ENCODE measurements around the gene CYP8B1. TPM values are rescaled to one million over a fixed set of nuclear protein-coding genes. Genes with fewer than 3 reads are reported as not detected.

Gene CYP8B1, protein sequence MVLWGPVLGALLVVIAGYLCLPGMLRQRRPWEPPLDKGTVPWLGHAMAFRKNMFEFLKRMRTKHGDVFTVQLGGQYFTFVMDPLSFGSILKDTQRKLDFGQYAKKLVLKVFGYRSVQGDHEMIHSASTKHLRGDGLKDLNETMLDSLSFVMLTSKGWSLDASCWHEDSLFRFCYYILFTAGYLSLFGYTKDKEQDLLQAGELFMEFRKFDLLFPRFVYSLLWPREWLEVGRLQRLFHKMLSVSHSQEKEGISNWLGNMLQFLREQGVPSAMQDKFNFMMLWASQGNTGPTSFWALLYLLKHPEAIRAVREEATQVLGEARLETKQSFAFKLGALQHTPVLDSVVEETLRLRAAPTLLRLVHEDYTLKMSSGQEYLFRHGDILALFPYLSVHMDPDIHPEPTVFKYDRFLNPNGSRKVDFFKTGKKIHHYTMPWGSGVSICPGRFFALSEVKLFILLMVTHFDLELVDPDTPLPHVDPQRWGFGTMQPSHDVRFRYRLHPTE
- total RNA-seq (2014; rRNA removed; shearing (Covaris generic)), result not detected in 2 replicates

DNA sequence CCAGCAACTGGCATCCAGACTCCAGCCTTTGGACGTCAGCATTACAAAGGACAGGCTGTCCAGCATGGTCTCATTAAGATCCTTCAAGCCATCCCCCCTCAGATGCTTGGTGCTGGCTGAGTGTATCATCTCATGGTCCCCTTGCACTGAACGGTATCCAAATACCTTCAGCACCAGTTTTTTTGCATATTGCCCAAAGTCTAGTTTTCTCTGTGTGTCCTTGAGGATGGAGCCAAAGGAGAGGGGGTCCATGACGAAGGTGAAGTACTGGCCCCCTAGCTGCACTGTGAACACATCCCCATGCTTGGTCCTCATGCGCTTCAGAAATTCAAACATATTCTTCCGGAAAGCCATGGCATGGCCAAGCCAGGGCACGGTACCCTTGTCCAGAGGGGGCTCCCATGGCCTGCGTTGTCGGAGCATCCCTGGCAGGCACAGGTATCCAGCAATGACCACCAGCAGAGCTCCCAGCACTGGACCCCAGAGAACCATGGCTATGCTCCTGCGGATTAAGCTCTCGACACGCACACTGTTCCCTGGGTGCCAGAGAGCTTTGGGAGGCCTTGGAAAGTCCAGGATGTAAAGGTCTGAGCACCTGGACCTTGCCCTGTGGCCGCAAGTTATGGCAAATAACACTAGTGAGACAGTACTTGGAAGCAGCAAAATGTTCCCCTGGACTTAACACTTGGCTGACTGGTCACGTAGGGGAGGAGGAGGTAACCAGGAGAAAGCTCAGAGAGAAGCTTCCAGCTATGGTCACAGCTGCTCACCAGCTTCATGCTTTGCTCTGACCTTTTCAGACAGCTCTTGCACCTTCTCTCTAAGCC is at the start of gene CYP8B1:
CYP8B1 (minus strand) TSS at position 555 of the 827 bp plus-strand sequence; CDS start at position 492, 63 bp downstream.
- no peak for DNase-seq (ENCODE audit: low spot score)

DNA sequence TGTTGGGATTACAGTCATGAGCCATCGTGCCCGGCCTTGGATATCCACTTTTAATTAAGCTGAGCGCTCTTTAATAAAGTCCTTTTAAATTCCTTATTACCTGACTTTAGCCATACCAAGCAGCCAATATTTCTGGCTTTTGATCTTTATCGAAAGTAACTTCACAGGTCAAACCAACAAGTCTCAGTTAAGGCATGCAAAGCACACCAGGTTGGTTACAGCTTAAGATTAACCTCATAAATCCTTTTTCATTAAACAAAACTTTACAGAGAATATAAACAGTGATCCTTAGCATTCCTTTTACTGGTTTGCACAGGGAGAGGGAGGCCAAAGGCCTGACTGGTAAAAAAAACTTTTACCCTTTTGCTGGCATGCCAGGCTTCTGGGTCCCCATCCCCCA is 47.9 kb upstream of the CYP8B1 start:
- no peak for DNase-seq (ENCODE audit: low spot score)

DNA sequence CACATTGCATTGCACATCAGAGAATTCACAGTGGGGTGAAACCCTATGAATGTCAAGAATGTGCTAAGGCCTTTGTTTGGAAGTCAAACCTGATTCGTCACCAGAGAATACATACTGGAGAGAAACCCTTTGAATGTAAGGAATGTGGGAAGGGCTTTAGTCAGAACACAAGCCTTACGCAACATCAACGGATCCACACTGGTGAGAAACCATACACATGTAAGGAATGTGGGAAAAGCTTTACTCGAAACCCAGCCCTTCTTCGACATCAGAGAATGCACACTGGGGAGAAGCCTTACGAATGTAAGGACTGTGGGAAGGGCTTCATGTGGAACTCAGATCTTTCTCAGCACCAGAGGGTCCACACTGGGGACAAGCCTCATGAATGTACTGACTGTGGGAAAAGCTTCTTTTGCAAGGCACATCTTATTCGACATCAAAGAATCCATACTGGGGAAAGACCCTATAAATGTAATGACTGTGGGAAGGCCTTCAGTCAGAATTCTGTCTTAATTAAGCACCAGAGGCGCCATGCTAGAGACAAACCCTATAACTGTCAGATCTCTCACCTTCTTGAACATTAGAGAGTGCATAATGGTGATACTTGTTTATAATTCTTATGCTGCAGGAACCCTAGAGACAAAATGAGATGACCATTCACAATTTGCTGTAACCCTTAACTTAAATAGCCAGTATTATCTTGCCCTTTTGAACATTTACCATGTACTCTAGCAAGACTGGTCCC is 39.3 kb upstream of the CYP8B1 start:
- DNase-seq (ENCODE audit: low spot score), result no peak

DNA sequence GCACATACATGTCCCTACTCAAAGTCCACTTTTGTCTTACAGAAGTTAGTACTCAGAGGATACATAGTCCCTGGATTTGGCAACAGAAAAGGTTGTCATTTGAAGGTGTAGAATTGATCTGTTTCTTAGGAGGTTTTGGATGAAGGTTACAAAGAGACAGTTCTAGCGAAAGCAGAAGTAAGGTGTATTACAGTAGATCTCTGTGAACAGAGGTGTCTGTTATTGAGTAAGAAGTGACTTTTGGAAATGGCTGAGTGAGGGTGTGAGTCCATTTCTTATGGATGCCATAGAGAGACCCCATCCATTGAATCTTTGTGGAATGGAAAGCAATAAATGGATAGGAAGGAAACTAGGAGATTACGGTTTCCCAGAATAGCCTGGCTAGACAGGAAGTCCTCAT is 35.9 kb upstream of the CYP8B1 start:
- no peak for DNase-seq (ENCODE audit: low spot score)

DNA sequence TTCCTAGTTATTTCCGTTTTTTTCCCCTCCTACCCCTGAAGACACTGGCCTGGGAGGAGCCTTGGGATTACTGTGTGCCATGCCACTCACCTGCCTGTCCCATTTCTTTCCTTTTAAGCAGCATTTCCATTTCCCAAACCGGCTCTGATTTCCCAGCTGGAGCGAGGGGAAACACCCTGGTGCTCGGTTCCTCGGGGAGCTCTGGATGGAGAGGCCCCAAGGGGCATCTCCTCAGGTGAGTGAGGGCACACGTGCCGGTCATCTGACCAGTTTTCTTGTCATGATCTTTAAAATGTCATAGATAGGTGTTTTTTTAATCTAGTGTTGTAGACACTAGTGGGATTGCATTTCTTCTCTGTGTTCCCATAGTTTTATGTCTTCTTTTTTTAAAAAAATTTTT is 33.0 kb upstream of the CYP8B1 start:
- DNase-seq (ENCODE audit: low spot score), result no peak

DNA sequence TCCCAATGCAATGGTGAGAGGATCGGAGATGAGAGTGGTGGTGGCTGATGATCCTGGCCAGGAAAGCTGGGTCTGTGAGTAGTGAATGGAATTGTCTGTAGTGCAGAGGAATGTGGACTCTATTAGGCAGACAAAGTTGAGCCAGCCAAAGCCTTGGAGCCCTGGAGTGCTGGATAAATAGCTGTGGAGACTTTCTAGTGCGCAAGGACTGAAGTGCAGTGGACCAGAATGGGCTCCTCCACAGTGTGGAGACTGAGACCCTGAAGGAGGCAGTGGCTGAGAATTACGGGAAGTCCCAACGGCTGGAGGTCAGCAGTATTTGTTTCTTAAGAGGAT is 31.1 kb upstream of the CYP8B1 start:
- no peak for DNase-seq (ENCODE audit: low spot score)

DNA sequence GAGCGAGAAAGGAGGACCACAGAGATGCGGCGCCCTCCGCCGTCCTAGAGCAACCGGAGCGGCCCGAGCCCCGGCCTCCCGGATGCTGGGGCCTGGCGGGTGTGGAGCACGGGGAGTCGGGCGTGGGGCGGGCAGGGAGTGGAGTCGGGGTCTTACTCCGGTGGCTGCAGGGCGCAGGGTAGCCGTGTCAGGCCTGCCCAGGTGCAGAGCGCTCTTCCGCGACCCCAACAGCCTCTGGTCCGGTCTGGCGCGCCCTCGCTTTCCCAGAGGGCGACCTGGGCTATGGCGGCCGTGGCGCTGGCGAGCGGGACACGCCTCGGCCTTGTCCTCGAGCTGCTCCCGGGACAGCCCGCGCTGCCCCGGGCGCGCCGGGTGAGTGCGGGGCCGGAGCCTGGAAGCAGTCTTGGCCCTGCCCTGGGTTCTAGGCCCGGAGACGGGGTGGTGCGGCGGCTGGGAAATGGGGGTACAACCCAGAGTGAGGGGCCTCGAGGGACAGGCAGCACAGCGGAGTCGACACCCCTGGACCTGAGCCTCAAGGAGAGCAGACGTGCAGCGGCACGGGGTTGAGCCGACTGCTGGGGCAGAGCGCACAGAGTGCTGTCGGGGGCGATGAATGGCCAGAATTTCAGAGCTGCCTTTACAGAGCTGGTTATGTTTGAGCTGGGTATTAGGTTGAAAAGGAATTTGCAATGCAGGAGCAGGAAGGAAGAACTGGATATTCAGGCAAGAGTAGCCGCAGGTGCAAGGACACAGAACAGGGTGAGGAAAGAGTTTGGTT is 30.6 kb upstream of the CYP8B1 start, which contains the start of gene ZNF662:
ZNF662 (plus strand) TSS at position 73 of the 778 bp plus-strand sequence. CDS start 1,973 bp downstream, outside the sequence.
- DNase-seq (ENCODE audit: low spot score), result no peak

DNA sequence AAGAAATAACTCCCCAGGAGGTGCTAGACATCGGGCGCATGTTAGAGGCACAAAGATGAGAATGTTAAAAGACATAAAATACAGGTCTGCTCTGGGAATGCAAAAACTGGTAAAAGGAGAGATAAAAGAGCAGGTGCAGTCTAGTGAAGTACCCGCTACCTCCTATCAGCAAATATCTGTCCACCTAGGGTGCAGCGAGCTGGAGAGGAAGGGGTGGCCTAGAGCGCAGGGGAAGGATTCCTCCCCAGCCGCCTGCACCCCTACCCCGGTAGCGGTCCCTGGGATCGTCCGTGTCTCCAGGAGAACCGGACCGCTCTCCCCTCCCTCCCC is 30.0 kb upstream of the CYP8B1 start:
- DNase-seq (ENCODE audit: low spot score), result no peak

DNA sequence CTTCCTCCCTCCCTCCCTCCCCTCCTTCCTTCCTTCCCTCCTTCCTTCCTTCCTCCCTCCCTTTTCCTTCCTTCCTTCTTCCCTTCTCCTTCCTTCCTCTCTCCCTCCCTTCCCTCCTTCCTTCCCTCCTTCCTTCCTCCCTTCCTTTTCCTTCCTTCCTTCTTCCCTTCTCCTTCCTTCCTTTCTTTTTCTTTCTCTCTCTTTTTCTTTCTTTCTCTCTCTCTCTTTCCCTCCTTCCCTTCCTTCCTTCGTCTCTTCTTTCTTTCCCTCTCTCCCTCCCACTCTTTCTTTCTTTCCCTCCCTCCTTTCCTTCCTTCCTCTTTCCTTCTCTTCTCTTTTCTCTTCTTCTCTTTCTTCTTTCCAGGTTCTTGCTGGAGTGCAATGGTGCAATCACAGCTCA is 28.4 kb upstream of the CYP8B1 start:
- DNase-seq (ENCODE audit: low spot score), result no peak

DNA sequence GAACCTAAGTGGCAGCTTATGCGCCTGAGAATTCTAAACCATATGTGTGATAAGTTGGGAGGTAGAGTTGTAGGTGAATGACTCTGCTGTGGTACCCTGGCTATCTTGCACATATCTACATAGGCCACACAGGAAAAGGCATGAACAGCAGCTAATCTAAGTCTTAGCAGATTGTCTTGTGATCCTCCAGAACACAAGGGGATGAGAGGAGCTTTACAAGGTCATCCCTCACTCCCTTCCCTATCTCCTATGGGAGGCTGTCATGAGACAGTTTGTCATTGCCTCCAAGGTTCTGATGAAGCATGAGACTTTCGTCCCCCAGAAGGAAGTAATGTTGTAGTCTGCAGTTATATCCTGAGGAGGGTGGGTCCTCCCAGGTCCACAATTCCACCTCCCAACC is 26.6 kb upstream of the CYP8B1 start:
- no peak for DNase-seq (ENCODE audit: low spot score)

DNA sequence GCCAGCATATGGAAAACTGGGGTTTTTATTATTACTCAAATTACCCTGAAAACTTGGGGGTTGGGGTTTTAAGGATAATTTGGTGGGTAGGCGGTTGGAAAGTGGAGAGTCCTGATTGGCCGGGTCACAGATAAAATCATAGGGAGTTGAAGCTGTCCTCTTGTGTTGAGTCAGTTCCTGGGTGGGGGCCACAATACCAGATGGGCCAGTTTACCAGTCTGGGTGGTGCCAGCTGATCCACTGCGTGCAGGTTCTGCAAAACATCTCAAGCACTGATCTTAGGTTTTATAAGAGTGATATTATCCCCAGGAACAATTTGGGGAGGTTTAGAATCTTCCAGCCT is 25.4 kb upstream of the CYP8B1 start:
- no peak for DNase-seq (ENCODE audit: low spot score)

DNA sequence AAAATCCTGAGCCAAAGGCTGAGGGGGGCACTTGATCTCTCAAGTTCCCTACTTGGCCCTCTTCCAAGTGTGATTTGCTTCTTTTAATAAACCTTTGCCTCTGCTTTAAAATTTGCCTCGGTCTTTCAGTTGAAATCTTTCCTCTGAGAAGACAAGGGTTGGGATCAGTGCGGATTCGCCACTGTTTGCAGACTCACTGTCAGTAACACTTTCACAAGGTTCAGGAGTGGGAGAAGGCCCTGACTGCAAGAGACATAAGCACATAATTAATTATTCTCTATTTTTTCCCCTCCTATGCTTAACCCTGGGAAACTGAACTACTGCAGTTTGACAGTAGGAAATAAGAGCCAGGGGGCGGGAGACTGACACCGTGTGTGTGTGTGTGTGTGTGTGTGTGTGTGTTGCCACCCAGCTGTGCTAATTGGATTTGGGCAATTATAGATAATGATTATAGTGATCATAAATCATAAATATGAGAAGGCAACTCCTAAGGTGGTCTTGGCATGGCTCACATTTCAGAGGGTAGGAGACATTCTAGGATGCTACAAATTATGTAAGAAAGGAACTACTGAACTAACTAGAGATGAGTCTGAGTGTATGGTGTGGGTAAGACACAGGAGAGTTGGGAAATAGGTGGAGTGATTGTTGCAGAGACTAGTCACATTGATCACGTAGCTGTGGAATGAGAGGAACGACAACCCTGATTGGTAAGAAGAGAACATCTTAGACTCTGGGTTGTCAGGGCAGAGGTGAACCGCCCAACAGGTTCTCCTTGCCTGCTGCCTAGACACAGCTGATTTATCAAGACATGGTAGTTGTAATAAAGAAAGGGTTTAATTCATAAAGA is 24.8 kb upstream of the CYP8B1 start:
- no peak for DNase-seq (ENCODE audit: low spot score)

DNA sequence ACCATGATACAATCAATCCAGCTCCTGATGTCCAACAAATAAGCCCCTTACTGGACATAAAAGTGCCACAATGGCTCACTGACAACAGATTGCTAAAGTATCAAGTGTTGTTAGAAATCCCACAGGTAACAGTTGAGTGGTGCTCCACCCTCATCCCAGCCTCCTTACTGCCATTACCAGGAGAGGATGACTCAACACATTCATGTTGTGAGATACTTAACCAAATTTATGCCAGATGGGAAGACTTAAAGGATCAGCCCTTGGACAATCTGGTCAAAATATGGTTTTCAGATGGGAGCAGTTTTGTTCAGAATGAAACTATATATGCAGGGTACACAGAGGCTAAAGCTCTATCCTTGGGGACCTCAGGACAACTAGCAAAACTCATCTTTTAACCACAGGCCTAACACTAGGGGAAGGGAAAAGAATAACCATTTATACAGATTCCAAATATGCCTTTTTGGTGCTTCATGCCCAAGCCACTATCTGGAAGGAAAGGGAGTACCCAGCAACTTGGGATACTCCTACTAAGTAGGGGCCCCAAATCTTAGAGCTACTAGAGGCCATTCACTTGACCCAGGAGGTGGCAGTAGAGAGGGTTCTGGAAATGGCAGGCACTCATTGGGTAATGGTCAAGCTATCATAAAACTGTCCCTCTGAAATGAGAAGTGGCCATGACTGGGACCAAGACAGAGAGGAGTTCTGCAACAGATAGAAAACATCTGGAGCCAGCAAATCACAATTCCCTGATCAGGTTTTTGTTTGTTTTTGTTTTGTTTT is 23.4 kb upstream of the CYP8B1 start:
- DNase-seq (ENCODE audit: low spot score), result no peak

DNA sequence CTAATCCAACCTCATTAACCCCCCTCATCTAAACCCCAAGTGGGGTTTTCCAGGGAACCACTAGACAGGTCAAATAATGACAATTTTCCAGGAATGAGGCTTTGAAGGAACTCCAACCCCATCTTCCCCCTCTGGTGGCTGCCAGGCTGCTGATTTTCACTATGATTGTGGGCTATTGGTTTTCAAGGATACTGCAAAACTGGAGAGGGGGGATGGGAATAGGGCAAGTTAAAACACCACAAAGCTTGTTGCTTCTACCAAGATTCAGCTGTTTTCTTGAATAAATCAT is 19.8 kb upstream of the CYP8B1 start:
- no peak for DNase-seq (ENCODE audit: low spot score)

DNA sequence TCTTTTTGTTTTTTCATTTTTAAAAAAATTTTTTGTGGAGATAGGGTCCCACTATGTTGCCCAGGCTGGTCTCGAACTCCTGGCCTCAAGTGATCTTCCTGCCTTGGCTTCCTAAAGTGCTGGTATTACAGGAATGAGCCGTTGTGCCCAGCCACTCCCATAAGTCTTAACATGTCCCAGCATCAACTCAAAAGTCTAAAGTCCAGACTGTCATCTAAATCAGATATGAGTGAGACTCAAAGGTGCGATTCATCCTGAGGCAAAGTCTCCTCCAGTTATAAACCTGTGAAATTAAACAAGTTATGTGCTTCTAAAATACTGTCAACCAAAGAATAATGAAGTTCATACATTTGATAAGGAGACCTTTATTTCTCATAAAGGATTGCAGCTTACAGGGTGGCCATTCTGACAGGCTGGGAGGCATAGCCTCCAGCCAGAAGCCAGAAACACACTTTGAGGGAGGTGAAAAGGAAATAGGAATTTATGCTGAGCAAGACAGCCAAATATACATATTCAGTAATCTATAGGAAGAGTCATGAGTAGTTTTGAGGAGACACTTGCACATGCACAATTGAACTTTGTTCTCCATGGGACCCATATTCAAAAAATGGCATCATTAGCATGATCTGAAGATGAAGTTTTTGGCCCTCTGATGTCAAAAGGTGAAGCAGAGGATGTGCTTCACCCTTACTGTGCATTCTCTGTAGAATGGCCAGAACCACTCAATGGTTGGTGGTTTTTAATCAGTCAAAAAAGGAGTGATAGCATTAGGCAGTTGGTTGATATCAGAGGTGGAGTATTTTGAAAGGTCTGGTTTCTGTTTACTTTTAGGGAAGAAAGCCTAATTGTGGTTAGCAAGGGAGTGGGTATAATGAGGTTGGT is 19.3 kb upstream of the CYP8B1 start:
- no peak for DNase-seq (ENCODE audit: low spot score)

DNA sequence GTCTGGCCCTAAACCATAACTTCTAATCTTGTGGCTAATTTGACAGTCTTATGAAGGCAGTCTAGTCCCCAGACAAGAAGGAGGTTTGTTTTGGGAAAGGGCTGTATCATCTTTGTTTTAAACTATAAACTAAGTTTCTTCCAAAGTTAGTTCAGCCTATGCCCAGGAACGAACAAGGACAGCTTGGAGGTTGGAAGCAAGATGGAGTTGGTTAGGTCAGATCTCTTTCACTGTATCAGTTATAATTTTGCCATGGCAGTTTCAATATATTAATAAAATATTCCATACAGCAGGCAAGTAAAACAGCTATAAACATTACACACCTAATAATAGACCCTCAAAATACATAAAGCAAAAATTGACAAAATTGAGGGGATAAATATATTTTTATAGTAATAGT is 17.1 kb upstream of the CYP8B1 start:
- DNase-seq (ENCODE audit: low spot score), result no peak

DNA sequence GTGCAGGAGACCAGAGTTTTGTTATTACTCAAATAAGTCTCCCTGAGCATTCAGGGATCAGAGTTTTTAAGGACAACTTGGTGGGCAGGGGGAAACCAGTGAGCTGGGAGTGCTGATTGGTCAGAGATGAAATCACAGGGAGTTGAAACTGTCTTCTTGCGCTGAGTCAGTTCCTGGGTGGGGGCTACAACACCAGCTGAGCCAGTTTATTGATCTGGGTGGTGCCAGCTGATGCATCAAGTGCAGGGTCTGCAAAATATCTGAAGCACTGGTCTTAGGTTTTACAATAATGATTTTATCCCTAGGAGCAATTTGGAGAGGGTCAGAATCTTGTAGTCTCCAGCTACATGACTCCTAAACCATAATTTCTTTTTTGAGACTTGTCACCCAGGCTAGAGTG is 16.5 kb upstream of the CYP8B1 start:
- no peak for DNase-seq (ENCODE audit: low spot score)

DNA sequence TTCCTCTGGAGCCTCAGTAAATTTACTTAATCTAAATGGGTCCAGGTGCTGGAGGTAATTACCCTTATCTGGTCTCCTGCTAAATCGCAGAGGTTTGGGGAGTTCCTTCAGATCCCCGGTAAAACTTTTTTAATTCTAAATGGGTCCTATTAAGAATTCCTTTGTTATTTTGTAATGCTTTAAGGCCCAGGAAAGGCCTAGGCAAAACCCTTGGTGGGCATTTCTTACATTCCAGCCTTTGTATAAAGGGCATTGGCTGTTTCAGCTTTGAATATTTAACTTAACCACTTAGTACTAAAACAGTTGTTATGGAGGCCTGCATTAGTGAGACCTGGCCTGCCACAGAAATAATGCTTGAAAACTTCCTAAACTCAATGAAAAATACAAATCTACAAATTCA is 15.4 kb upstream of the CYP8B1 start:
- no peak for DNase-seq (ENCODE audit: low spot score)

DNA sequence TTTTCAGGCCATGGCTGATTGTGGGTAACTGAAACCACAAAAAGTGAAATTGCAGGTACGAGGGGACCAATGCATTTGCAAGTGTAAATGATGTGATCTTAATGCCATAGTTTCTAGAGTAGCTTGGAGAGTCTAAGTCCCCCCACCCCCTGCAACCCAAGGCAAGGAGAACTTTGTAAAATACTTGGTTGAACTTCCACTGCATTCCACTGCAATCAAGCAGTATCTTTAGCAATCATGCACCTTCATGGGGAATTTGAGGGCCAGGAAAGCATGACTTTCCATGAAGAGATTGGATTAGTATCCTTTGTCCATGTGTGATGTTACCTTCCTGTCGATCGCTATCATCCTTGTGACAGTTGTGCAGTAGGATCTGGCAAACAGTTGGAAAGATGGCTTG is 11.4 kb upstream of the CYP8B1 start:
- no peak for DNase-seq (ENCODE audit: low spot score)
